ENCODE measurements around the gene FYCO1. TPM values are rescaled to one million over a fixed set of nuclear protein-coding genes. Genes with fewer than 3 reads are reported as not detected.

Gene FYCO1
- total and polyA plus RNA-seq, 9 of the 15 experiments (the other 6 are each of a cell fraction or from before 2014, with no cell fraction given), result 2.1 to 13.8 (median 7.4) TPM

DNA sequence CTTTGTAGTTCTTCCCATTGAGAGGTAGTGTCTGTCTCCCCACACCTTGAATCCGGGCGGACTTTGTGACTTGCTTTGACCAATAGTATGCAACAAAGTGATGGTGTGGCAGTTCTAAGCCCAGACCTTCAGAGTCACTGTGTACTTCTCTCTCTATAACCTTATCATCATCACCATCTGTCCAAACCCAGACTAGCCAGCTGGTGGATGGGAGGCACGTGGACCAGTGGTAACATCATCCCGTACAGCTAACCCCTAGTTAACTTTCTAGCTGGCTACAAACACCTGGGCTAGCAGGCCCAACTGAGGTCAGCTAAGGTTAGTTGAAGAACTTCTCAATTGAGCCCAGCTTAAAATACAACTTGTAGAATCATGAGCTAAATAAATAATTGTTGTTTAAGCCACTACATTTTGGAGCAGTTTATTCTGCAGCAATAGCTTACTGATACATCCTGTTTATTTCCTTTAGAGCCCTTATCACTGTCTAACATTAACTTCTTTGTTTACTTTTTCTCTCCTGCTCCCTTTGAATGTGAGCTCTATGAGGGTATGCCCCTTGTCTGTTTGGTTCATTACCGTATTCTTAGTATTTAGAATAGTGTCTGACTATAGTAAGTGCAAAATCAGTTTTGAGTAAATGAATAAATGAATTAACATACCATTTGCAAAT lies 120.8 kb downstream of the FYCO1 start (continued):
- TF ChIP-seq HIVEP1 (CRISPR knock-in tag; IDR thresholded peaks at IDR 0.05) (no peak), NCOA6 (IDR thresholded peaks at IDR 0.05) (no peak), MYC (IDR thresholded peaks at IDR 0.05; ENCODE audit: low read depth, low read length) (0 out of 2 replicates have a peak, but pooled peaks have one; percentile 42), MYC (CRISPR knock-in tag; IDR thresholded peaks at IDR 0.05; ENCODE audit: borderline replicate concordance, low read depth) (no peak), ZFX (CRISPR knock-in tag; IDR thresholded peaks at IDR 0.05) (peak; percentile 51), E2F1 (CRISPR knock-in tag; IDR thresholded peaks at IDR 0.05) (no peak), ZNF146 (CRISPR knock-in tag; IDR thresholded peaks at IDR 0.05; ENCODE audit: unreplicated experiment) (no peak), ZNF707 (CRISPR knock-in tag; conservative IDR thresholded peaks at IDR 0.05) (no peak), POLR2H (tag; IDR thresholded peaks at IDR 0.05; ENCODE audit: low read depth) (no peak), TEAD4 (IDR thresholded peaks at IDR 0.05; ENCODE audit: low read length) (peak; percentile 64), TEAD4 (CRISPR knock-in tag; IDR thresholded peaks at IDR 0.05; ENCODE audit: borderline replicate concordance) (no peak), NR1H2 (CRISPR knock-in tag; IDR thresholded peaks at IDR 0.05) (no peak), ZNF140 (CRISPR knock-in tag; IDR thresholded peaks at IDR 0.05) (no peak), CREB3L1 (IDR thresholded peaks at IDR 0.05; ENCODE audit: borderline replicate concordance, low read depth) (no peak), ZBTB40 (IDR thresholded peaks at IDR 0.05) (no peak), ZBTB40 (CRISPR knock-in tag; IDR thresholded peaks at IDR 0.05) (no peak), MEF2D (tag; conservative IDR thresholded peaks at IDR 0.05; ENCODE audit: low read depth) (no peak)

Data from K562 (cell line).